ENCODE data around the gene PIANP. TPM values are rescaled to one million over a fixed set of nuclear protein-coding genes. Genes with fewer than 3 reads are reported as not detected.
"Not testable (repeated sequence)": the region's sequence is repeated elsewhere in the genome, so short reads cannot be mapped to it uniquely, and the experiment has no call there.

Gene PIANP
- total and polyA plus RNA-seq, 4 donors = 0.23 to 1.4 (median 0.31) TPM

DNA sequence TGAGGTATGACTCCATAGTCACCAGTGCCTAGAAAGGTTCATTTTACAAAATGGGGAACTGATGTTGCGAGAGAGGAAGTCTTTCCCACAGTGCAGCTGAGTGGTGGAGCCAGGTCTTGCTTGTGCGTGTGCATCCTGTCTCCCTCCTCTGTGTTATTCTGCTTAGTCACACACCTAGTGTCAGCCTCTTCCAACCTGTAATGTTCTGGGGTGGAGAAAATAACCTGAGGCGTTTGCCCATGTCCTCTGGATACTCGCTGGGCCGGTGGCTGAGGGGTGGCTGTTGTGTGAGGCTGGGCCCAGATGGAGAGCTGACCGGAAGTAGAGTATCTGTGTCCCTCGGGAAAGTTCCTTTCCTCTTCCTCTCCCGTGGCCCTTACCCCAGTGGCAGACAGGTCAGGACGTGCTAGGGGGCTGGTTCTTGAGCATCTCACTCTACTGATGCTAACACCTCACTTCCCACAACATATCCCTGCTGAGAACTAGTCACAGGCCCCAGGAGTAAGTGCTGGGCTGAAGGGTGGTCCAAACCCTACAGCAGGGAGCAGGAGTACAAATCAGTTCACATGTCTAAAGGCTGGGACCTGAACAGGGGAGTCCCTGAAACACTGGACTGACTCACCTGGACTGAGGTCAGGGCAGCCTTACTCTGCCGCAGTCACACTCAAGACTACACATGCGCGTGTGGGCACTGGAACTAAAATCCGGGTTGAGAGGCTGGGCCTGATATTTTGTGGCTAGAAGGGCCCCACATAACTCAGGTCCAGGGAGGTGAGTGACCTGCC lies 45.3 kb upstream of the PIANP start:
- H3K4me3 ChIP-seq = no peak overlapping the region
- H3K9me3 ChIP-seq (ENCODE audit: control insufficient read depth in 4 of 4, insufficient read depth in 3 of 4, low read length in 3 of 4) = no peaks in the 10 kb centered on the region
- H3K36me3 ChIP-seq (ENCODE audit: control insufficient read depth in 4 of 4, insufficient read depth in 4 of 4, low read length in 4 of 4) = peaks cover 14 to 39% (median 36%) of the 10 kb centered on the region in 4 donors
- DNase-seq (no peak), ATAC-seq (ENCODE audit: insufficient read depth, low FRiP score) (peak; percentile 22)
- H3K27me3 ChIP-seq (ENCODE audit: control insufficient read depth in 3 of 3, insufficient read depth in 3 of 3, low read length in 2 of 3) = no peaks in the 10 kb centered on the region
- WGBS, 2 donors = 48 to 67% methylated on average over 13 of the region's 13 CpGs
- TF ChIP-seq, protein P1, sequence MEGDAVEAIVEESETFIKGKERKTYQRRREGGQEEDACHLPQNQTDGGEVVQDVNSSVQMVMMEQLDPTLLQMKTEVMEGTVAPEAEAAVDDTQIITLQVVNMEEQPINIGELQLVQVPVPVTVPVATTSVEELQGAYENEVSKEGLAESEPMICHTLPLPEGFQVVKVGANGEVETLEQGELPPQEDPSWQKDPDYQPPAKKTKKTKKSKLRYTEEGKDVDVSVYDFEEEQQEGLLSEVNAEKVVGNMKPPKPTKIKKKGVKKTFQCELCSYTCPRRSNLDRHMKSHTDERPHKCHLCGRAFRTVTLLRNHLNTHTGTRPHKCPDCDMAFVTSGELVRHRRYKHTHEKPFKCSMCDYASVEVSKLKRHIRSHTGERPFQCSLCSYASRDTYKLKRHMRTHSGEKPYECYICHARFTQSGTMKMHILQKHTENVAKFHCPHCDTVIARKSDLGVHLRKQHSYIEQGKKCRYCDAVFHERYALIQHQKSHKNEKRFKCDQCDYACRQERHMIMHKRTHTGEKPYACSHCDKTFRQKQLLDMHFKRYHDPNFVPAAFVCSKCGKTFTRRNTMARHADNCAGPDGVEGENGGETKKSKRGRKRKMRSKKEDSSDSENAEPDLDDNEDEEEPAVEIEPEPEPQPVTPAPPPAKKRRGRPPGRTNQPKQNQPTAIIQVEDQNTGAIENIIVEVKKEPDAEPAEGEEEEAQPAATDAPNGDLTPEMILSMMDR (IDR thresholded peaks at IDR 0.05; ENCODE audit: control extremely low read depth, extremely low read depth) = no peak
- no peak overlapping the region for H3K9ac ChIP-seq (ENCODE audit: insufficient read depth in 1 of 2, low read length in 2 of 2)
- H3K4me1 ChIP-seq (ENCODE audit: control insufficient read depth in 5 of 5, insufficient read depth in 5 of 5, low read length in 5 of 5) = no peaks in the 10 kb centered on the region
- H3K27ac ChIP-seq (ENCODE audit: low read depth in 1 of 2, low read length in 1 of 2) = peak overlapping the region in 1 of 2 donors; percentile 18

DNA sequence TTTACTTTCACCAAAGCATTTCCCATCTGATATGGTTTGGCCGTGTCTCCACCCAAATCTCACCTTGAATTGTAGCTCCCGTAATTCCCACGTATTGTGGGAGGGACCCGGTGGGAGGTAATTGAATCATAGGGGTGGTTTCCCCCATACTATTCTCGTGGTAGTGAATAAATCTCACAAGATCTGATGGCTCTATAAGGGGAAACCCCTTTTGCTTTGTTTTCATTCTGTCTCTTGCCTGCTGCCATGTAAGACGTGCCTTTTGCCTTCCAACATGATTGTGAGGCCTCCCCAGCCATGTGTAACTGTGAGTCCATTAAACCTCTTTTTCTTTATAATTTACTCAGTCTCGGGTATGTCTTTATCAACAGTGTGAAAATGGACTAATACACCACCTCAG lies 42.7 kb upstream of the PIANP start:
- WGBS, 2 donors = 71 to 77% methylated on average over 7 of the region's 7 CpGs
- ATAC-seq (ENCODE audit: insufficient read depth, low FRiP score) = not testable (repeated sequence)

DNA sequence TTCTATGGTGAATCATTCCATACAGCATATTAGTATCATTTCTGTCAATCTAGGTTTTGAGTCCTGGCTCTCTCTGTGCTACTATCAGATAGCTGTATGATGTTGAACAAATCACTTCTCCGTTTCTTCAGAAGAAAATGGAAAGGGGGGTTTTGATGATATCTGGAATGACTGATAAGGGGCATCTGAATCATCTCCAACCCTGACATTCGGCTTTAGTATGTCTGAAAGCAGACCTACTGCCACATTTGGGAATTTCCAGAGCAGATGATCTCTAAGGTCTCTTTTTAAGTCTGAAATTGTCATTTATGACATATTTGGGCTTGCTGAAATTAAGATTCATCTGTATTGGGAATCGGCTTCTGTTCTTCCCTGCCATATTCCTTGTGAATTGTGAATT lies 42.2 kb upstream of the PIANP start:
- no peaks in the 10 kb centered on the region for H3K27me3 ChIP-seq (ENCODE audit: control insufficient read depth in 3 of 3, insufficient read depth in 3 of 3, low read length in 2 of 3)
- ATAC-seq (ENCODE audit: insufficient read depth, low FRiP score) = no peak
- no peaks in the 10 kb centered on the region for H3K4me1 ChIP-seq (ENCODE audit: control insufficient read depth in 5 of 5, insufficient read depth in 5 of 5, low read length in 5 of 5)
- DNase-seq = no peak
- TF ChIP-seq, protein P1 (IDR thresholded peaks at IDR 0.05; ENCODE audit: control extremely low read depth, extremely low read depth) = no peak
- no peak overlapping the region for H3K27ac ChIP-seq (ENCODE audit: low read depth in 1 of 2, low read length in 1 of 2)
- H3K9ac ChIP-seq (ENCODE audit: insufficient read depth in 1 of 2, low read length in 2 of 2) = no peak overlapping the region
- H3K4me3 ChIP-seq = no peak overlapping the region
- H3K36me3 ChIP-seq (ENCODE audit: control insufficient read depth in 4 of 4, insufficient read depth in 4 of 4, low read length in 4 of 4) = peaks cover 5 to 14% (median 13%) of the 10 kb centered on the region in 4 donors
- H3K9me3 ChIP-seq (ENCODE audit: control insufficient read depth in 4 of 4, insufficient read depth in 3 of 4, low read length in 3 of 4) = no peaks in the 10 kb centered on the region
- 77 to 92% methylated on average over 3 of the region's 3 CpGs for whole genome bisulfite sequencing, 2 donors

More for the DNA sequence above, 42.7 kb upstream of the PIANP start:
- H3K36me3 ChIP-seq (ENCODE audit: control insufficient read depth in 4 of 4, insufficient read depth in 4 of 4, low read length in 4 of 4) = peaks cover 8 to 17% (median 16%) of the 10 kb centered on the region in 4 donors
- not testable (repeated sequence) for H3K27ac ChIP-seq (ENCODE audit: low read depth in 1 of 2, low read length in 1 of 2); H3K9me3 ChIP-seq (ENCODE audit: control insufficient read depth in 4 of 4, insufficient read depth in 3 of 4, low read length in 3 of 4); DNase-seq; H3K4me3 ChIP-seq; H3K4me1 ChIP-seq (ENCODE audit: control insufficient read depth in 5 of 5, insufficient read depth in 5 of 5, low read length in 5 of 5); H3K27me3 ChIP-seq (ENCODE audit: control insufficient read depth in 3 of 3, insufficient read depth in 3 of 3, low read length in 2 of 3); H3K9ac ChIP-seq (ENCODE audit: insufficient read depth in 1 of 2, low read length in 2 of 2)

DNA sequence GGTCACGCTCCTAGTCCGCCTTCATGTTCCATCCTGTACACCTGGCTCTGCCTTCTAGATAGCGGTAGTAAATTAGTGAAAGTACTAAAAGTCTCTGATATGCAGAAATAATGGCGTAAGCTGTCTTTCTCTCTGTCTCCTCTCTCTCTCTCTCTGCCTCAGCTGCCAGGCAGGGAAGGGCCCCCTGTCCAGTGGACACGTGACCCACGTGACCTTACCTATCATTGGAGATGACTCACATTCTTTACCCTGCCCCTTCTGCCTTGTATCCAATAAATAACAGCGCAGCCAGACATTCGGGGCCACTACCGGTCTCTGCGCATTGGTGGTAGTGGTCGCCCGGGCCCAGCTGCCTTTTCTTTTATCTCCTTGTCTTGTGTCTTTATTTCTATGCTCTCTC lies 41.5 kb upstream of the PIANP start:
- not testable (repeated sequence) for H3K27me3 ChIP-seq (ENCODE audit: control insufficient read depth in 3 of 3, insufficient read depth in 3 of 3, low read length in 2 of 3); DNase-seq; ATAC-seq (ENCODE audit: insufficient read depth, low FRiP score); H3K9me3 ChIP-seq (ENCODE audit: control insufficient read depth in 4 of 4, insufficient read depth in 3 of 4, low read length in 3 of 4); H3K36me3 ChIP-seq (ENCODE audit: control insufficient read depth in 4 of 4, insufficient read depth in 4 of 4, low read length in 4 of 4); H3K27ac ChIP-seq (ENCODE audit: low read depth in 1 of 2, low read length in 1 of 2); H3K4me1 ChIP-seq (ENCODE audit: control insufficient read depth in 5 of 5, insufficient read depth in 5 of 5, low read length in 5 of 5); H3K9ac ChIP-seq (ENCODE audit: insufficient read depth in 1 of 2, low read length in 2 of 2); H3K4me3 ChIP-seq
- 82 to 86% methylated on average over 11 to 12 of the region's 12 CpGs for WGBS, 2 donors
